ENCODE results near the gene SERPINH1.
"Not testable (repeated sequence)": the region's sequence is repeated elsewhere in the genome, so short reads cannot be mapped to it uniquely, and the experiment has no call there.

Gene SERPINH1

GRCh38 chr11:75572744-75573143 lies 10.7 kb downstream of the SERPINH1 start:
- no peak for DNase-seq (ENCODE audit: extremely low read depth in 1 of 2, low read depth in 1 of 2)

- DNase-seq (ENCODE audit: extremely low read depth in 1 of 2, low read depth in 1 of 2) = no peak
These were observed 12.9 kb downstream of the SERPINH1 start for GRCh38 chr11:75574698-75575602.

GRCh38 chr11:75576017-75576416 lies 14.0 kb downstream of the SERPINH1 start:
- DNase-seq (ENCODE audit: extremely low read depth in 1 of 2, low read depth in 1 of 2) = no peak

GRCh38 chr11:75576499-75576918 lies 14.5 kb downstream of the SERPINH1 start:
- DNase-seq (ENCODE audit: extremely low read depth in 1 of 2, low read depth in 1 of 2) = no peak

- DNase-seq (ENCODE audit: extremely low read depth in 1 of 2, low read depth in 1 of 2) = peak; percentile 32 to 51
These were observed 15.2 kb downstream of the SERPINH1 start for GRCh38 chr11:75577207-75577606.

- no peak for DNase-seq (ENCODE audit: extremely low read depth in 1 of 2, low read depth in 1 of 2)
These were observed 16.9 kb downstream of the SERPINH1 start for GRCh38 chr11:75578977-75579376.

GRCh38 chr11:75579841-75580240 lies 17.8 kb downstream of the SERPINH1 start:
- DNase-seq (ENCODE audit: extremely low read depth in 1 of 2, low read depth in 1 of 2) = no peak

- no peak for DNase-seq (ENCODE audit: extremely low read depth in 1 of 2, low read depth in 1 of 2)
These were observed 20.4 kb downstream of the SERPINH1 start for GRCh38 chr11:75582506-75582894.

- peak in 1 of 2 donors; percentile 1 for DNase-seq (ENCODE audit: extremely low read depth in 1 of 2, low read depth in 1 of 2)
These were observed 21.1 kb downstream of the SERPINH1 start for GRCh38 chr11:75582895-75583717.

GRCh38 chr11:75583718-75584658 lies 21.9 kb downstream of the SERPINH1 start:
- DNase-seq (ENCODE audit: extremely low read depth in 1 of 2, low read depth in 1 of 2) = no peak

- DNase-seq (ENCODE audit: extremely low read depth in 1 of 2, low read depth in 1 of 2) = not testable (repeated sequence)
These were observed 22.7 kb downstream of the SERPINH1 start for GRCh38 chr11:75584659-75585292.

- DNase-seq (ENCODE audit: extremely low read depth in 1 of 2, low read depth in 1 of 2) = no peak
These were observed 23.2 kb downstream of the SERPINH1 start for GRCh38 chr11:75585293-75585670.

- DNase-seq (ENCODE audit: extremely low read depth in 1 of 2, low read depth in 1 of 2) = no peak
These were observed 24.3 kb downstream of the SERPINH1 start for GRCh38 chr11:75586395-75586794.

GRCh38 chr11:75588051-75588481 lies 26.0 kb downstream of the SERPINH1 start:
- DNase-seq (ENCODE audit: extremely low read depth in 1 of 2, low read depth in 1 of 2) = no peak

GRCh38 chr11:75589051-75589450 lies 27.0 kb downstream of the SERPINH1 start:
- DNase-seq (ENCODE audit: extremely low read depth in 1 of 2, low read depth in 1 of 2) = no peak

- DNase-seq (ENCODE audit: extremely low read depth in 1 of 2, low read depth in 1 of 2) = no peak
These were observed 27.9 kb downstream of the SERPINH1 start for GRCh38 chr11:75589933-75590332.

GRCh38 chr11:75591371-75591770 lies 29.3 kb downstream of the SERPINH1 start:
- DNase-seq (ENCODE audit: extremely low read depth in 1 of 2, low read depth in 1 of 2) = no peak

- DNase-seq (ENCODE audit: extremely low read depth in 1 of 2, low read depth in 1 of 2) = no peak
These were observed 29.9 kb downstream of the SERPINH1 start for GRCh38 chr11:75591966-75592365.

- no peak for DNase-seq (ENCODE audit: extremely low read depth in 1 of 2, low read depth in 1 of 2)
These were observed 30.7 kb downstream of the SERPINH1 start for GRCh38 chr11:75592715-75593114.

GRCh38 chr11:75593286-75593915 lies 31.3 kb downstream of the SERPINH1 start:
- DNase-seq (ENCODE audit: extremely low read depth in 1 of 2, low read depth in 1 of 2) = no peak
